B cell (primary cell): Measurements from ENCODE around the gene MROH2A. TPM values are rescaled to one million over a fixed set of nuclear protein-coding genes. Genes with fewer than 3 reads are reported as not detected.

ENCODE experiments used
- ATAC-seq: fragments of 200-7000 bp; cut with Tn5 transposase; one replicate; pipeline ENCODE4 v1.10.0; 2021; ENCODE audit warnings: low read depth, mild to moderate bottlenecking, moderate number of reproducible peaks, moderate library complexity
- CTCF ChIA-PET: fragments of 350-600 bp; sonication (Branson Sonifier 250); formaldehyde crosslinking; loops from one replicate; lab custom pipeline; 2021; ENCODE audit warnings: antibody characterized with exemption, inconsistent platforms; lab: Charles Lee
- POLR2A ChIA-PET: fragments of 350-600 bp; sonication (Branson Sonifier 250); formaldehyde crosslinking; loops from one replicate; lab custom pipeline; 2021; ENCODE audit warnings: antibody characterized with exemption; lab: Charles Lee
- DNase-seq: peaks from one replicate; pipeline ENCODE4 v3.0.0; 2013
- H2AFZ ChIP-seq: 2 replicates; pipeline ENCODE4 v1.6.1; 2012; ENCODE audit warnings: mild to moderate bottlenecking, low read depth, low read length; ENCODE audit not compliant: insufficient read depth, poor library complexity, severe bottlenecking
- H3K27ac ChIP-seq, 2 donors: 1 replicate in 1 of 2; 2 replicates in 1 of 2; pipeline ENCODE4 v1.5.1; 2012 to 2013; ENCODE audit warnings: low read length in 2 of 2, mild to moderate bottlenecking in 2 of 2, moderate library complexity in 1 of 2
- H3K27me3 ChIP-seq, 4 experiments: fragments of 200-600 bp in 1 of 4; sonication (generic) in 1 of 4; replicated peaks in 1 of 4; 1 replicate in 2 of 4; 2 replicates in 2 of 4; pipeline versions ENCODE4 v1.6.1 to v1.7.0; 2013 to 2016; ENCODE audit warnings: low read length in 3 of 4, mild to moderate bottlenecking in 2 of 4, mixed read lengths in 1 of 4, moderate library complexity in 1 of 4; ENCODE audit not compliant: insufficient read depth in 4 of 4, control insufficient read depth in 3 of 4; ENCODE audit errors: control extremely low read depth in 1 of 4
- H3K36me3 ChIP-seq, 2 experiments: replicated peaks in 1 of 2; 1 replicate in 1 of 2; 2 replicates in 1 of 2; pipeline versions ENCODE4 v1.6.1 to v1.7.1; 2013; ENCODE audit warnings: low read length in 1 of 2; ENCODE audit not compliant: insufficient read depth in 2 of 2, control insufficient read depth in 1 of 2; ENCODE audit errors: control extremely low read depth in 1 of 2, extremely low read depth in 1 of 2
- H3K4me1 ChIP-seq, 2 donors: fragments of 200-600 bp in 1 of 2; sonication (generic) in 1 of 2; 1 replicate in 1 of 2; 2 replicates in 1 of 2; pipeline versions ENCODE4 v1.5.1 to v1.6.1; 2013 to 2017; ENCODE audit warnings: low read length in 2 of 2; ENCODE audit not compliant: control insufficient read depth in 2 of 2, insufficient read depth in 2 of 2
- H3K4me2 ChIP-seq: replicated peaks from 2 replicates; pipeline ENCODE3; 2012; ENCODE audit warnings: mild to moderate bottlenecking, low read depth, low read length; ENCODE audit not compliant: poor library complexity, severe bottlenecking
- H3K4me3 ChIP-seq, 5 experiments: fragments of 200-600 bp in 1 of 5; sonication (generic) in 1 of 5; 1 replicate in 3 of 5; 2 replicates in 2 of 5; pipeline versions ENCODE4 v1.5.1 to v1.7.0; 2011 to 2016; ENCODE audit warnings: low read length in 4 of 5, mild to moderate bottlenecking in 4 of 5, low read depth in 2 of 5, control low read depth in 1 of 5, moderate library complexity in 1 of 5; ENCODE audit not compliant: insufficient read depth in 1 of 5; ENCODE audit errors: control extremely low read depth in 1 of 5, extremely low read depth in 1 of 5
- H3K79me2 ChIP-seq: fragments of 200-600 bp; sonication (generic); one replicate; pipeline ENCODE4 v1.6.0; 2016; ENCODE audit warnings: low read length; ENCODE audit not compliant: control insufficient read depth, insufficient read depth
- H3K9ac ChIP-seq: fragments of 200-600 bp; sonication (generic); 2 replicates; pipeline ENCODE4 v1.6.1; 2017; ENCODE audit warnings: mild to moderate bottlenecking, low read length, moderate library complexity
- H3K9me3 ChIP-seq, 3 donors: one replicate each; pipeline versions ENCODE4 v1.6.1 to v1.7.1; 2013; ENCODE audit warnings: low read length in 2 of 3; ENCODE audit not compliant: control insufficient read depth in 2 of 3, insufficient read depth in 1 of 3; ENCODE audit errors: control extremely low read depth in 1 of 3
- H4K20me1 ChIP-seq: 2 replicates; pipeline ENCODE4 v1.6.0; 2012; ENCODE audit warnings: mild to moderate bottlenecking, low read length; ENCODE audit not compliant: insufficient read depth, control insufficient read depth, poor library complexity, severe bottlenecking
- H3K27ac Mint-ChIP-seq: one replicate; pipeline ENCODE4 v1.8.0; 2021; ENCODE audit warnings: mixed read lengths
- H3K27me3 Mint-ChIP-seq: one replicate; pipeline ENCODE4 v1.8.0; 2021; ENCODE audit warnings: mixed read lengths
- H3K4me1 Mint-ChIP-seq: one replicate; pipeline ENCODE4 v1.8.0; 2021; ENCODE audit warnings: mixed read lengths
- H3K4me3 Mint-ChIP-seq: one replicate; pipeline ENCODE4 v1.8.0; 2021; ENCODE audit warnings: mixed read lengths
- H3K9me3 Mint-ChIP-seq: one replicate; pipeline ENCODE4 v1.8.0; 2022; ENCODE audit warnings: mixed read lengths; ENCODE audit not compliant: insufficient read depth
- EZH2 ChIP-seq: IDR thresholded peaks from 2 replicates; pipeline ENCODE4 v1.6.1; 2012; ENCODE audit warnings: borderline replicate concordance, low read depth, mild to moderate bottlenecking, moderate library complexity, low read length; ENCODE audit not compliant: insufficient read depth, poor library complexity, severe bottlenecking
- WGBS: methylation state at CpG from one replicate; pipeline ENCODE4 v1.1.5; 2013; ENCODE audit warnings: missing lambda C conversion rate; ENCODE audit not compliant: insufficient coverage; 5-methylcytosine and 5-hydroxymethylcytosine counted together
- intact Hi-C: fragments of 100-400 bp; cut with micrococcal nuclease; formaldehyde crosslinking; loops from one replicate; pipeline ENCODE4 v1.10.0; 2022
- polyA plus RNA-seq: library from polyadenylated mRNA; depleted of rRNA; stranded (reverse); fragments of >200 nt; gene quantifications from 2 replicates; pipeline ENCODE4 v1.2.3, GENCODE V29; 2012
- total RNA-seq, 2 donors: library from RNA; stranded (reverse); fragments of 120-200 nt in 1 of 2; gene quantifications; 1 replicate in 1 of 2; 2 replicates in 1 of 2; pipeline versions ENCODE4 v1.2.3 to v1.2.4, GENCODE V29; 2013 to 2022
- TF ChIP-seq, protein P1 (sequence below): fragments of 200-600 bp; IDR thresholded peaks from one replicate; pipeline ENCODE4 v1.8.0; 2022; ENCODE audit warnings: antibody characterized with exemption, mild to moderate bottlenecking

MROH2A gene
- total and polyA plus RNA-seq, 2 donors (not counting 1 experiment from before 2014, with no cell fraction given), result not detected

- Histone ChIP-seq H3K36me3 (no peaks in the 10 kb centered on the region), H3K9me3 (peaks cover 0 to 11% (median 0%) of the 10 kb centered on the region in 3 donors), H3K9ac (no peak overlapping the region), H3K27me3 (no peaks in the 10 kb centered on the region), H2AFZ (no peak overlapping the region), H4K20me1 (no peaks in the 10 kb centered on the region), H3K4me2 (no peak overlapping the region), H3K4me1 (no peaks in the 10 kb centered on the region), H3K79me2 (peaks cover 17% of the 10 kb centered on the region), H3K4me3 (no peak overlapping the region), H3K27ac (no peak overlapping the region)
- 97% methylated on average over 7 of the region's 9 CpGs for WGBS
- H3K4me1 Mint-ChIP-seq, result no peaks in the 10 kb centered on the region
- H3K27me3 Mint-ChIP-seq, result no peaks in the 10 kb centered on the region
- ATAC-seq, result no peak
- CTCF ChIA-PET, result no interaction called here
- POLR2A ChIA-PET, result no interaction called here
- no peak overlapping the region for H3K4me3 Mint-ChIP-seq
- TF ChIP-seq EZH2, result no peak
- TF ChIP-seq, protein P1, sequence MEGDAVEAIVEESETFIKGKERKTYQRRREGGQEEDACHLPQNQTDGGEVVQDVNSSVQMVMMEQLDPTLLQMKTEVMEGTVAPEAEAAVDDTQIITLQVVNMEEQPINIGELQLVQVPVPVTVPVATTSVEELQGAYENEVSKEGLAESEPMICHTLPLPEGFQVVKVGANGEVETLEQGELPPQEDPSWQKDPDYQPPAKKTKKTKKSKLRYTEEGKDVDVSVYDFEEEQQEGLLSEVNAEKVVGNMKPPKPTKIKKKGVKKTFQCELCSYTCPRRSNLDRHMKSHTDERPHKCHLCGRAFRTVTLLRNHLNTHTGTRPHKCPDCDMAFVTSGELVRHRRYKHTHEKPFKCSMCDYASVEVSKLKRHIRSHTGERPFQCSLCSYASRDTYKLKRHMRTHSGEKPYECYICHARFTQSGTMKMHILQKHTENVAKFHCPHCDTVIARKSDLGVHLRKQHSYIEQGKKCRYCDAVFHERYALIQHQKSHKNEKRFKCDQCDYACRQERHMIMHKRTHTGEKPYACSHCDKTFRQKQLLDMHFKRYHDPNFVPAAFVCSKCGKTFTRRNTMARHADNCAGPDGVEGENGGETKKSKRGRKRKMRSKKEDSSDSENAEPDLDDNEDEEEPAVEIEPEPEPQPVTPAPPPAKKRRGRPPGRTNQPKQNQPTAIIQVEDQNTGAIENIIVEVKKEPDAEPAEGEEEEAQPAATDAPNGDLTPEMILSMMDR, result no peak
- DNase-seq, result no peak
- H3K27ac Mint-ChIP-seq, result no peak overlapping the region
- intact Hi-C loops, result no loop called here
- H3K9me3 Mint-ChIP-seq, result no peaks in the 10 kb centered on the region
Observed at GRCh38 chr2:233840520-233840919, 62.4 kb downstream of the MROH2A start.

GRCh38 chr2:233841183-233841582, 63.1 kb downstream of the MROH2A start:
- Histone ChIP-seq H3K9ac (no peak overlapping the region), H3K9me3 (peaks cover 0 to 4% (median 0%) of the 10 kb centered on the region in 3 donors), H4K20me1 (no peaks in the 10 kb centered on the region), H3K4me2 (no peak overlapping the region), H3K36me3 (no peaks in the 10 kb centered on the region), H3K79me2 (peaks cover 17% of the 10 kb centered on the region), H3K4me3 (no peak overlapping the region), H3K27me3 (no peaks in the 10 kb centered on the region), H3K27ac (no peak overlapping the region), H2AFZ (no peak overlapping the region), H3K4me1 (no peaks in the 10 kb centered on the region)
- ATAC-seq (no peak), DNase-seq (no peak)
- 98% methylated on average over 7 of the region's 11 CpGs for WGBS
- ChIA-PET POLR2A (no interaction called here), CTCF (no interaction called here)
- Mint-ChIP-seq H3K4me3 (no peak overlapping the region), H3K27me3 (no peaks in the 10 kb centered on the region), H3K4me1 (peaks cover 2% of the 10 kb centered on the region), H3K27ac (no peak overlapping the region), H3K9me3 (no peaks in the 10 kb centered on the region)
- intact Hi-C loops, result no loop called here
- TF ChIP-seq, protein P1, result no peak
- no peak for TF ChIP-seq EZH2
